ENCODE results near the gene SPTBN1.

- TF ChIP-seq CTCF (IDR thresholded peaks at IDR 0.05; ENCODE audit: poor library complexity) (no peak), EZH2 (IDR thresholded peaks at IDR 0.05; ENCODE audit: borderline replicate concordance) (no peak)
Measured at GRCh38 chr2:54656863-54657262, 200.7 kb downstream of the SPTBN1 start.
